SK-N-SH treated with all-trans-retinoic acid at 6 μM for 48 hours (cell line): ENCODE measurements around the gene BRF1.

Experiments
- ARNTL ChIP-seq: fragments of 450-650 bp; formaldehyde crosslinking; IDR thresholded peaks from 2 replicates; pipeline ENCODE4 v1.5.0; 2020; ENCODE audit warnings: low read depth, mild to moderate bottlenecking, moderate library complexity, borderline replicate concordance
- CSDC2 ChIP-seq: fragments of 250-450 bp; sonication (Bioruptor Pico); IDR thresholded peaks from 2 replicates; pipeline ENCODE4 v1.5.0; 2020; ENCODE audit warnings: mild to moderate bottlenecking, moderate library complexity
- GLIS3 ChIP-seq: fragments of 250-450 bp; sonication (Bioruptor Pico); IDR thresholded peaks from 2 replicates; pipeline ENCODE4 v1.5.0; 2020; ENCODE audit warnings: mild to moderate bottlenecking, moderate library complexity
- ISL1 ChIP-seq: fragments of 250-450 bp; sonication (Bioruptor Pico); IDR thresholded peaks from 2 replicates; pipeline ENCODE4 v2.1.2; 2022; ENCODE audit warnings: mild to moderate bottlenecking, moderate library complexity
- RARB ChIP-seq: fragments of 250-450 bp; sonication (Bioruptor Pico); IDR thresholded peaks from 2 replicates; pipeline ENCODE4 v1.8.0; 2021; ENCODE audit warnings: mild to moderate bottlenecking, moderate library complexity
- TOX ChIP-seq: fragments of 250-450 bp; sonication (Bioruptor Pico); IDR thresholded peaks from 2 replicates; pipeline ENCODE4 v1.8.0; 2021; ENCODE audit warnings: mild to moderate bottlenecking, moderate library complexity, borderline replicate concordance
- ZFP30 ChIP-seq: fragments of 450-650 bp; formaldehyde crosslinking; IDR thresholded peaks from 2 replicates; pipeline ENCODE4 v1.5.0; 2022; ENCODE audit warnings: mild to moderate bottlenecking, moderate library complexity
- ZNF70 ChIP-seq: fragments of 450-650 bp; formaldehyde crosslinking; IDR thresholded peaks from 2 replicates; pipeline ENCODE4 v1.5.0; 2020; ENCODE audit warnings: mild to moderate bottlenecking, moderate library complexity
- TF ChIP-seq, protein P1 (sequence below): fragments of 250-450 bp; sonication (Bioruptor Pico); IDR thresholded peaks from 2 replicates; pipeline ENCODE4 v1.8.0; 2020; ENCODE audit warnings: mild to moderate bottlenecking, moderate library complexity, borderline replicate concordance
- TF ChIP-seq, protein P2 (sequence below): fragments of 250-450 bp; sonication (Bioruptor Pico); IDR thresholded peaks from 2 replicates; pipeline ENCODE4 v1.8.0; 2021; ENCODE audit warnings: low read depth, mild to moderate bottlenecking, moderate library complexity, borderline replicate concordance
- TF ChIP-seq, protein P3 (sequence below): fragments of 250-450 bp; sonication (Bioruptor Pico); IDR thresholded peaks from 2 replicates; pipeline ENCODE4 v1.5.0; 2020; ENCODE audit warnings: mild to moderate bottlenecking, moderate library complexity
- TF ChIP-seq, protein P4 (sequence below): fragments of 250-450 bp; sonication (Bioruptor Pico); IDR thresholded peaks from 2 replicates; pipeline ENCODE4 v1.5.1; 2021; ENCODE audit warnings: mild to moderate bottlenecking, moderate library complexity

DNA sequence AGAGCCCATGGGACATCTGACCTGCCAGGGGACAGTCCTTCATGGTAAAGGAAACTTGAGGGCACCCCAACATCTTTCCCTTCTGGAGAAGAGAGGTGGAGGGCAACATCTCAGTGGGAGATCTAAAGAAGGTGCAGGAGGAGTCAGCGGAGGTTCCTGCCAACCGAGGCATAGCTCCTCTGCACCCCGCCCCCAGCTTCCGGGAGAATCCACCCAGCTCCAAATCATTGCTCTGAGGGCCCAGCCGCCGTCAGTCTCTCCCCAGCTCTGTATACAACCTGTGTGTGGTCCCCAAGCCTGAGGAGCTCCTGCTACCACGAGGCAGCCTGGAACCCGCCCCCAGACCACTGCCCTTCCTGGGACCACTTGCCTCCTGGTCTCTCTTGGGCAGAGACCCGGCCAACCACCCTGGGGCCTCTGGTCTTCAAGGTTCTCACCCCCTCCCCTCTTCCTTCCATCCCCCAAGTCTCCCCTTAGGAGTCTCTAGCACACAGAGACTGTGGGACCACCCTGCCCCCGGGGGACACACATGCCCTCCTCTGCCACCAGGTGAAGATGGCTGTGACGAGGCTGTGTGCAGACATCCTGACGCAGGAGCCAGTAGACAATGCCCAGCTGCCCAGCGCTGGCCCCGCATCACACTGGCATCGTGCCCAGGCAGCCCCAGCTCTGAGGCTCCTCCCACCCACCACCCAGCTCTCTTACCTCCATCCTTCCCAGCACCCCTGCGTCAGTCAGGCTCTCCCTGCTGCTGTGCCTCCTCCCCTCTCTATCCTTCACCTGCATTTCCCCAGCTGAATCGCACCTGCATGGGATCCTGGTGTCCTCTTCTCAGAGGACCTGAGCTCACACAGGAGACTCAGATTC is 106.7 kb downstream of the BRF1 start:
- TF ChIP-seq ISL1 (CRISPR knock-in tag) (no peak), RARB (CRISPR knock-in tag) (no peak), TOX (CRISPR knock-in tag) (no peak), CSDC2 (CRISPR knock-in tag) (no peak), ARNTL (CRISPR knock-in tag) (no peak), ZNF70 (no peak), ZFP30 (CRISPR knock-in tag) (no peak), GLIS3 (CRISPR knock-in tag) (no peak)
- TF ChIP-seq, protein P1, sequence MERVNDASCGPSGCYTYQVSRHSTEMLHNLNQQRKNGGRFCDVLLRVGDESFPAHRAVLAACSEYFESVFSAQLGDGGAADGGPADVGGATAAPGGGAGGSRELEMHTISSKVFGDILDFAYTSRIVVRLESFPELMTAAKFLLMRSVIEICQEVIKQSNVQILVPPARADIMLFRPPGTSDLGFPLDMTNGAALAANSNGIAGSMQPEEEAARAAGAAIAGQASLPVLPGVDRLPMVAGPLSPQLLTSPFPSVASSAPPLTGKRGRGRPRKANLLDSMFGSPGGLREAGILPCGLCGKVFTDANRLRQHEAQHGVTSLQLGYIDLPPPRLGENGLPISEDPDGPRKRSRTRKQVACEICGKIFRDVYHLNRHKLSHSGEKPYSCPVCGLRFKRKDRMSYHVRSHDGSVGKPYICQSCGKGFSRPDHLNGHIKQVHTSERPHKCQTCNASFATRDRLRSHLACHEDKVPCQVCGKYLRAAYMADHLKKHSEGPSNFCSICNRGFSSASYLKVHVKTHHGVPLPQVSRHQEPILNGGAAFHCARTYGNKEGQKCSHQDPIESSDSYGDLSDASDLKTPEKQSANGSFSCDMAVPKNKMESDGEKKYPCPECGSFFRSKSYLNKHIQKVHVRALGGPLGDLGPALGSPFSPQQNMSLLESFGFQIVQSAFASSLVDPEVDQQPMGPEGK (CRISPR knock-in tag): no peak
- TF ChIP-seq, protein P2, sequence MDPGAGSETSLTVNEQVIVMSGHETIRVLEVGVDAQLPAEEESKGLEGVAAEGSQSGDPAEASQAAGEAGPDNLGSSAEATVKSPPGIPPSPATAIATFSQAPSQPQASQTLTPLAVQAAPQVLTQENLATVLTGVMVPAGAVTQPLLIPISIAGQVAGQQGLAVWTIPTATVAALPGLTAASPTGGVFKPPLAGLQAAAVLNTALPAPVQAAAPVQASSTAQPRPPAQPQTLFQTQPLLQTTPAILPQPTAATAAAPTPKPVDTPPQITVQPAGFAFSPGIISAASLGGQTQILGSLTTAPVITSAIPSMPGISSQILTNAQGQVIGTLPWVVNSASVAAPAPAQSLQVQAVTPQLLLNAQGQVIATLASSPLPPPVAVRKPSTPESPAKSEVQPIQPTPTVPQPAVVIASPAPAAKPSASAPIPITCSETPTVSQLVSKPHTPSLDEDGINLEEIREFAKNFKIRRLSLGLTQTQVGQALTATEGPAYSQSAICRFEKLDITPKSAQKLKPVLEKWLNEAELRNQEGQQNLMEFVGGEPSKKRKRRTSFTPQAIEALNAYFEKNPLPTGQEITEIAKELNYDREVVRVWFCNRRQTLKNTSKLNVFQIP (CRISPR knock-in tag): no peak
- TF ChIP-seq, protein P3, sequence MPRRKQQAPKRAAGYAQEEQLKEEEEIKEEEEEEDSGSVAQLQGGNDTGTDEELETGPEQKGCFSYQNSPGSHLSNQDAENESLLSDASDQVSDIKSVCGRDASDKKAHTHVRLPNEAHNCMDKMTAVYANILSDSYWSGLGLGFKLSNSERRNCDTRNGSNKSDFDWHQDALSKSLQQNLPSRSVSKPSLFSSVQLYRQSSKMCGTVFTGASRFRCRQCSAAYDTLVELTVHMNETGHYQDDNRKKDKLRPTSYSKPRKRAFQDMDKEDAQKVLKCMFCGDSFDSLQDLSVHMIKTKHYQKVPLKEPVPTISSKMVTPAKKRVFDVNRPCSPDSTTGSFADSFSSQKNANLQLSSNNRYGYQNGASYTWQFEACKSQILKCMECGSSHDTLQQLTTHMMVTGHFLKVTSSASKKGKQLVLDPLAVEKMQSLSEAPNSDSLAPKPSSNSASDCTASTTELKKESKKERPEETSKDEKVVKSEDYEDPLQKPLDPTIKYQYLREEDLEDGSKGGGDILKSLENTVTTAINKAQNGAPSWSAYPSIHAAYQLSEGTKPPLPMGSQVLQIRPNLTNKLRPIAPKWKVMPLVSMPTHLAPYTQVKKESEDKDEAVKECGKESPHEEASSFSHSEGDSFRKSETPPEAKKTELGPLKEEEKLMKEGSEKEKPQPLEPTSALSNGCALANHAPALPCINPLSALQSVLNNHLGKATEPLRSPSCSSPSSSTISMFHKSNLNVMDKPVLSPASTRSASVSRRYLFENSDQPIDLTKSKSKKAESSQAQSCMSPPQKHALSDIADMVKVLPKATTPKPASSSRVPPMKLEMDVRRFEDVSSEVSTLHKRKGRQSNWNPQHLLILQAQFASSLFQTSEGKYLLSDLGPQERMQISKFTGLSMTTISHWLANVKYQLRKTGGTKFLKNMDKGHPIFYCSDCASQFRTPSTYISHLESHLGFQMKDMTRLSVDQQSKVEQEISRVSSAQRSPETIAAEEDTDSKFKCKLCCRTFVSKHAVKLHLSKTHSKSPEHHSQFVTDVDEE (CRISPR knock-in tag): no peak
- TF ChIP-seq, protein P4, sequence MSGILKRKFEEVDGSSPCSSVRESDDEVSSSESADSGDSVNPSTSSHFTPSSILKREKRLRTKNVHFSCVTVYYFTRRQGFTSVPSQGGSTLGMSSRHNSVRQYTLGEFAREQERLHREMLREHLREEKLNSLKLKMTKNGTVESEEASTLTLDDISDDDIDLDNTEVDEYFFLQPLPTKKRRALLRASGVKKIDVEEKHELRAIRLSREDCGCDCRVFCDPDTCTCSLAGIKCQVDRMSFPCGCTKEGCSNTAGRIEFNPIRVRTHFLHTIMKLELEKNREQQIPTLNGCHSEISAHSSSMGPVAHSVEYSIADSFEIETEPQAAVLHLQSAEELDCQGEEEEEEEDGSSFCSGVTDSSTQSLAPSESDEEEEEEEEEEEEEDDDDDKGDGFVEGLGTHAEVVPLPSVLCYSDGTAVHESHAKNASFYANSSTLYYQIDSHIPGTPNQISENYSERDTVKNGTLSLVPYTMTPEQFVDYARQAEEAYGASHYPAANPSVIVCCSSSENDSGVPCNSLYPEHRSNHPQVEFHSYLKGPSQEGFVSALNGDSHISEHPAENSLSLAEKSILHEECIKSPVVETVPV: no peak
